NCI-H2107 treated with DMSO at 0.1 percent for 48 hours (cell line): ENCODE measurements around the gene NSUN2.

Experiments used
- DNase-seq: peaks from one replicate; lab custom pipeline; 2025; ENCODE audit not compliant: unreplicated experiment; lab: John Stamatoyannopoulos, UW

NSUN2 gene

DNA sequence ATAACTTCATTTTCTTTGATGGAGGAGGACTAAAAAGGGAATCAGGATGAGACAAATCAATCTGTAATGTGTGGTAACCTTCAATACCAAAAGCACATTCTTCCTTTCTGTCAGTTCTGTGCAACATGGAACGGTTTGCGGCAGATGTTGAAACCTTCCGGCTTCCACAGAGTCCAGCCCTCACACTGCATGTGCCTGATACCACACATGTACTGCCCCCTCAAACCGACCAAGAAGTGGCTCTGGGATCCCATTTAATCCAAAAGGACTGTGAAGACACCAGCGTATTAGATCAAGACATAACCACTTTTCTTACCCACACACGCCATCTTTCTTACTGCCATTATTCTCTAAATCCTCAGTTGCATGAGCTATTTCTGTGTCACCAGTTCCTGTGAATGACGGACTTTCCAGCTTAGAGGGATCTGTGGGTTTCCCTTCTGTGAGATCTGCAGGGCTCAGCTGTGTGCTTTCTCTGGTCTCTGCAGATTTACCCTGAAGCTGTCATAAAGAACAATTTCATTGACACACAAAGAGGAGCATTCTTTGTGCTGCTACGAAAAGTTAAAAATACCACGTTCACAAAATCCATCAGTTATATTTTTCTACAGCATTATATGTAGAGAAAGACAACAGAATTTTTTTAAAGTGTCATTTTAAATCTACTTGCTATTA, 25.8 kb downstream of the NSUN2 start:
- no peak for DNase-seq

DNA sequence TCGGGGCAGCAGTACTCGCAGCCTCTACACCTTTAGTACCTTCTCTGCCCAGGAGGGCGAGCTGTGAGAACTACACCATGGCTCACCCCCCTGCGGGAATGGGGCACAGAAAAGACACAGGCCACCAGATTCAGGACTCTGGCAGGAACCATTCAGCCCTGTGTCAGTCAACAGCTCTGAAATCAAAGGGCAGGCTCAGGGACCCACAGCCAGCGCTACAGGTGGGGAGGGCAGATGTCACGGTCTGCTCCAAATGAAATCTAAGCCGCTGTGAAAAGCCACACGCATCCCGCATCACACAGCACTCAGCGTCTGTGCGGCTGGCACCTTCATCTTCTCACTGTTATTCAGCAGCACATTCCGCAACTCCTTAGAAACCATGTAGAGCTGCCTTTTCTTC, 27.9 kb downstream of the NSUN2 start:
- no peak for DNase-seq

DNA sequence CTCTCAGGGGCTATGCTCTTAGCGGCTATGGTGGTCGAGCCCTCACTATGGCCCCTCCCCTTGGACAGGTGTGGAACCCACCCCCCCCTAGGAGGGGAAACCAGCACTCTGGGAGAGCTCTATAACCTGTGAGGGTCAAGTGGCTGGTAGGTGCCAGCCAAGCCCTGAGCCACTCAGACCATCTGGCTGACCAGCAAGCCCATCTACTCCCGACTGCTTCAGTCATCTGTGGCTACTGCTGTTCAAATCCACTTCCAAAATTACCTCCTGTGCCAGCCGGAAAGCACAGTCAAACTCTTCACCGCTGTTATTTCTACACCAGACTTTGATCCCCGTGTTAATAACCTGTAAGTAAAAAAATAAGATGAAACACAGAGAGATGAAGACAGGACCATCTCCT, 28.5 kb downstream of the NSUN2 start:
- DNase-seq = no peak

DNA sequence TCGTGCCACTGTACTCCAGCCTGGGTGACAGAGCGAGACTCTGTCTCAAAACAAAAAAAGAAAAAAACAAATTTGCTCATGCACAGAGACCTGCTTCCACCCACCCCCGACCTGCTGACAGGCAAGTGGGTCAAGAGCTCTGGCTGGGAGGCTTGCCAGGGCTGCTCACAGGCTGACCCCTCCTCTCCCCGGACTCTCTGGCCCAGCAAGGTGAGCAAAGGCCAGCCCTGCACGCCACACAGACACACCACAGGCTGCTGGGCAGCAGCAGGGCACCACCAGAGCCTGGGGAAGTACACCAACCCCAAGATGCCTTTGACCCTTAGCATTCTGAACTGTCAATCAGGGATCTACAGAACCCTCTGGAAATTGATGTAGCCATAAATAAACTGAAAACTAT, 29.2 kb downstream of the NSUN2 start:
- no peak for DNase-seq

DNA sequence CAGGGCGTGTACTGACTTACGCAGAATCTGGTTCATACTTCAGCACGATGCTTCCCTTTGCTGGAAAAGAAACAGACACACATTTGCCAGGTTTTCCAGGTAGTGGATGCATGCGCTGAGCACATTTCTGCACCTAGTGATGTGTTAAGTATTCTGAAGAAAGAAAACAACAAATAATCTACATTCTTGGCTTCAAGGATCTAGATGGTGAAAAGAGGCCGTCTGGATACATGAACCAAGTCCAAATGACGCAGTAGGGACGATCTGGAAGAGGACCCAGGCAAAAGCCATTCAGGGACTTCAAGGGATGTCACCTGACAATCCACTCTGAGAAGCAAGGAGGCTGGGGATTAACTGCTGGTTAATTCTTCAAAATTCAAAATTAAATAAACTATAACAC, 30.4 kb downstream of the NSUN2 start:
- no peak for DNase-seq

DNA sequence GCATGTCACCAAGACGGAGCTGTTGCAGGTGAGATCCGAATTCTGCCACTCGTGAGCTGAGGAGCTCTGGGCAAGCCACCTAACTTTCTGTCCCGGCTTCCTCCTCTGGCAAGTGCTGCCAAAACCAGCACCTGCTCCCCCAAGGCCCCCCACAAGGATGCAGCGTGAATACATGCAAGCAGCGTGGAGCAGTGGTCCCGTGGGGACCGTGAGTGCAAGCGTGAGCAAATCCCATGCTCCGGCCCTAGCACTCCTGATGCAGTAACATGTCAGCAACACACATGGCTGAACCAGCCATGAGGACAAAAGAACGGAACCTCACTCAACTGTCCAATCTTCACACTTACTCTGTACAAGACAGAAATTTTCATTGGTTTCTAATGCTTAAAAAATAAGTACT, 31.0 kb downstream of the NSUN2 start:
- no peak for DNase-seq

DNA sequence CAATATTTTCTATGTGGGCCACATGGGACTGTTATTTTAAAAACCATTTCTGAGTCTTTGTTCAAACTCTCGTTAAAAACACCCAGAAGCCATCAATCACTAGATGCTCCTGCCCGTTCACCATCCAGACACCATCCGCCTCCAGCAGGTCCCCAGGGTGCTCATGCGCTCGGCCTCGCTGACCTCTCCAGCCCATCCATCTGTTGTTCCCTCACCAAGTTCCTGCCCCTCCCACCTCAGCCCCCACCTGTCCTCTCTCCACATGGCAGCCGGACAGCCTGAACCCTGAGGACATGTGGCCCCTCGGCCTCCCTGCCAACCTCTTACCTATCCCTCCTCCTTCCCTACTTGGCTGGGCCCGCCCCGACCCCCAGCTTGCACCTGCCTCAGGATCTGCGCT, 31.6 kb downstream of the NSUN2 start:
- no peak for DNase-seq

DNA sequence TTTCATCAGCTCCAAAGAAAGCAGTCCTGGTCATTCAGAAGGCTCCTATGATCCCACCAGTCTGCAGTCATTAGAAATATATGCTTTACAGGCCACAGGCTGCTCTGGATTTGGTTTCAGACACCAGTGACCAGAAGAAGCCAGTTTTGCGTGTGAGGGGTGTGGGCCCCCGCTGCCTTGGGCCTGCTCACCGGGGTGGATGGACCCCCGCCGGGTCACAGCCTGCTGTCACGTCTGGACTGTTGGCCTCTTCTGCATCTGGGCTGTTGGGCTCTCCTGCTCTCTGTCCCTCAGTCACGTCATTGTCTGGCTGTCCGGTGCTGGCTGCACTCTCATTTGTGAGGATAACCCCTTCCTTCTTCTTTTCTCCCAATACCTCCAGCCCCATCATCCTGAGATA, 33.1 kb downstream of the NSUN2 start:
- no peak for DNase-seq

DNA sequence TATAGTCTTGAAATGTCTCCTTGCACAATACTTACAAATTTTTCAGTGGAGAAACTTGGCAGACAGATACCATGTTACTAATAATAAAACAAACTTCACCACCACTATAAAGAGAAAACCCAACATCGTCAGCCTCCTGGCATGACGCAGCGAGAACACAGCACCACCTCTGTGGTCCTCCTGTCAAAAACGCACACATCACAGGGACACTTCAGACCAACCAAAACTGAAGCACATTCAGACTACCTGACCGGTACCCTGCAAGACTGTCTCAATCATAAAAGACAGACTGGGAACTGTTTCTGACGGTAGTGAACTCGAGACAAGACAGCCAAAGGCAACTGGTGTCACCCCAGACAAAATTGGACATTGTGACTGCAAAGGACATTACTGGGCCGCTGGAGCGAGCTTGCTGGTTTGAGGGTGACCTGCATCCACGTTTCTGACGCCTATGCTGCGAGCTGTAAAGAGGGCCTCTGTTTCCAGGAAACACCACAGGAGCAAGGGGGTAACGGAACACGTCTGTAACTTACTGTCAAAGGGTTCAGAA, 34.4 kb downstream of the NSUN2 start:
- DNase-seq = no peak

DNA sequence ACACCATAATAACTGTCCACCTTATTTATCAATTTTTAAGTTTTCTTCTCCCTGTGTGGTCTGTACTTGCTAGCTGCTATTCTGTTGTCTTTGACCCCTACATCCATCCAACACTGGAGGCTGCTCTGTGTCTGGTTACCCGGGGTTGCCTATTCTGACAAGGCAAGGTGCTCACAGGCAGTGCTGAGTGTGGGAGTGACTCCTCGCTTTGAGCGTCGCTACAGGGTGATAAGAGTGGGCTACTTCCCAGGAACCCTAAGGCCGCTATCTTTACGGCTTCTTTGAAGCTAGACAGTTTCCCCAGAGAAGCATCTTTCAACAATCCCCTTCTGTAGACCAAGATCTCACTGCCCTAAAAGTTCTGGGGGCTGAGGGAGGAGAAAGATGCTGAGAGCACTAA, 35.3 kb downstream of the NSUN2 start:
- no peak for DNase-seq

DNA sequence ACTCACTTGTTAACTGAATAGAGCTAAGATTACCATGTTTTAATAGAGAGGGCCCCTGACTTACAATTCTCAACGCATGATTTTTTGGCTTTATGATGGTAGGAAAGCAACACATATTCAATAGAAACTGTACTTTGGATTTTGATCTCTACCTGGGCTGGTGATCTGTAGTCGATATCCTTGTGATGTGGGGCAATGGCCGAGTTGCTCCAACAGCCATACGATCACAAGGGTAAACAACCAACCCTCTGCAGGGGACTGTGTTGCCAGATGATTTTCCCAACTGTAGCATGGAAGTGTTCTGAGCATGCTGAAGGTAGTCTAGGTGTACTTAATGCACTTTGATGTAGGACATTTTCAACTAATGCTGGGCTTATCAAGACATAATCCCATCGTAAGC, 36.5 kb downstream of the NSUN2 start:
- DNase-seq = no peak

DNA sequence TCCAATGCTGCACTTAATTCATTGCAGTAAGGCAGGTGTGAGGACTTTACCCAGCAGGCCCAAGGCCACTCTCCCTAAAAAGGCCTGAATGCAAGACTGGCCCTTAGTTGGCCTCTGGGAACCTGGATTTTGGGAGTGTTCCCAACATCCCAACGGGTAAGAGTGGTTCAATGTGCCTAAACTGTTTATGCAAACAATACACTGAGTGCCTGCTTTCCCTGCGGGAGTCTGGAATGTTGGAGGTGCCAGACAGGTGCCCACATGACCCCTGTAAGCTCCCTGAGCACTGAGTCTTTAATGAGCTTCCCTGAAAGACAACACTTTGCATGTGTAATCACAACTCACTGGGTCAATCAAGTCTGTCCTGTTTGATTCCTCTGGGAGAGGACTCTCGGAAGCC, 37.4 kb downstream of the NSUN2 start:
- DNase-seq = peak; percentile 60

DNA sequence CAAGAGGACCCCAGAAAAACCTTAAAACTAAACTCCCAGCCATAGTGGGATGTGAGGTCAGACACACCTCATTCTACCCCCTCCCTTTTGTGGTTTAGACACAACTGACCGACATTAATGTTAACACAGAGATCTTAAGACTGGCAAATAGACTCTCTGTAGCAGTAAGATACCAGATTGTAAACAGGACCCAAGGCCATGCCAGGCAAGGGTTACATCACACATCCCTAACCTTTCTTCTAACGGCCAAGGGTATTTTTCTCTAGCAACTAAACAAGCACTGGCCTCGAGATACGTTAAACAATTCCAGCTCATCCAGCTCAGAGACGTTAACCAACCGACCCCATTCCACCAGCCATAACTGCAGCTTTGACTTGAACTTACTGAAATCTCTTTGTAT, 38.8 kb downstream of the NSUN2 start:
- DNase-seq = no peak

DNA sequence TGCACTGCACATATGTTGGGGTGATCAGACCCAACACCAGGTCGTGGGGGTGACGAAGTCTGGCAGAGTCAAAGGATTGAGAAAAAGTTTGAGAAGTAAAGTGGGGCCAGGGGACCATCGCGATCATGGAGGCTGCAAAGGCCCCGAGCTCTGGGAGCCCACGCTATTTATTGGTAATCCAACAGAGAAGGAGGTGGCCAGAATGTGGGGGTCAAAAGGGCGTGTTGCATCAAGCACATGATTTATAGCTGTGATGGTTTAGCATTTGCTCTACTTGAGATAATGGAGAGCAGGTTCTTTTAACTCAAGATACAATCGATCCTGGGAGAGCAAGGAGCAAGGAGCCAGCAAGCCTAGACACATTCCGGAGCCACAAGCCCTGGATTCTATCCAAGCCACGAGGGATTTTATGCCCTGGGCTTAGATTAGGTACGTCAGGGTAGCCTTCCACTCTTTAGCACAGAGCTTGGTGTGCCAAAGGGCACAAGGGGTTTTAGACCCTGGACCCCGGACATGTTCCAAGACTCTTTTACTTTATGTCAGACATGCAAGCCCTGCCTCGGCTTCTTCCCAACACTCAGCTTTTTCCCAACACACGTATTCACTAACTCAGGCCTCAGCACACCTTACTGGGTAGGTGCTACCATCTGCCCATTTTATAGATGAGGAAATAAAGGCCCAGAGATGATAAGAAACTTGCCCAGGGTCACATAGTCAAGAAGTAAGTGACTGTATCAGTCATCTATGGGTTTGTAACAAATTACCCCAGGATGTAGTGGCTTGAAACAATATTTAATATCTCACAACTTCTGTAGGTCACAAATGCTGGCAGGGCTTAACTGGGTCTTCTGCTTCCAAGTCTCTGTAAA, 39.5 kb downstream of the NSUN2 start:
- no peak for DNase-seq

DNA sequence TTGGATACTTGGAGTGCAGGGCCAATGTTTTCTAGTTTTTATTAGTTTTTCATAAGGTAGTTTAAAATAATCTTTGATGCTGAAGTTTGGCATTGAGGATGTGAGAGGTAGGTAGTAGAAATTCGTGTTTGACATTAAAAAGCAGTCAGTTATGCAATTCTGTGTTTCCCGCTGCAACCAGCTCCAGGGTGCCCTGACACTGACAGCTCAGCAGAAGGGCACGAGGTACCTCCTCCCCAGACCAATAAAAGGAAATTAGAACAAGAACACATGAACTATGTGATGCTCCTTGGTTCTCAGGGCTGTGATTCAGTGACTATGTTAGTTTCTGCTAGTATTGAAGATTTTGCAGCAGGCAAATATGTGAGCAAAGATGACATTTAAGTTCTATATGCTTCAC, 40.2 kb downstream of the NSUN2 start:
- DNase-seq = no peak

DNA sequence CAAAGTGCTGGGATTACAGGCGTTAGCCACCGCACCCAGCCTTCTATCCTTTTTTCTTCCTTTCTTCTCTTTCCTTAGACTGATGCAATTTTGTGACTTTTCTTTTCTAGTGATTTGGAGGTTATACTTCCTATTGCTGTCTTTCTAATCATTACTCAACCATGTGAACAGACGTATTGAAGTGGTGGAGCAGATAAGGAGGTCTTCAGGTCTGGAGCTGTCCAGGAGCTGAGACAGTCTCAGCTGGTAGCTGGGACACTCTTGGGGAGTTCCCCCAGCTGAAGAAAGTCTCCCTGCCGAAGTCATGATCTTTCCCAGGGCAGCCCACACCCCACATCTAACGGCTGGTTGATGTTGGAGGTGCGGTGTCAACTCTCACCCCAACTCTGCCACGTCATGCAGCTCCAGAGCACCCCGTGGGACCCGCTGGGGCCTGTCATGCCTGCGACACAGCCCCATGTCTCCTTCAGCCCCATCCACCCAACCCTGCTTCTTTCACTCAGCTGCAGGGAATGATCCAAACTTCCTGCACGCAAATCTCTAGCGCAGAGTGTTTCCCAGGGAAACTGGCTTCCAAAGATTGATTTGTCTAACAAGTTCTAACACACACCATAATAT, 41.1 kb downstream of the NSUN2 start:
- DNase-seq = no peak

DNA sequence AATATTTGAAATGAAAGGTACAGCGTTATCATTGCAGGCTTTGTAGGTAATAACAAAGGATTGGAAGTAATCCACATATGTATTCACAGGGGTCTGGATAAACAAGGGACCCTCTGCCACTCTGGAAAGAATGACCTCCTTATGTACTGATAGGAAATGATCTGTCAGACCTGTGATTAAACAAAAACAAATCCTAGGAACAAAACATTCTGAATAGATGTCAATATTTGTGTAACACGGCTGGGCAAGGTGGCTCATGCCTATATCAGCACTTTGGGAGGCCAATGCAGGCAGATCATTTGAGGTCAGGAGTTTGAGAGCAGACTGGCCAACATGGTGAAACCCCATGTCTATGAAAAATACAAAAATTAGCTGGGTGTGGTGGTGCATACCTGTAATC, 42.3 kb downstream of the NSUN2 start:
- no peak for DNase-seq

DNA sequence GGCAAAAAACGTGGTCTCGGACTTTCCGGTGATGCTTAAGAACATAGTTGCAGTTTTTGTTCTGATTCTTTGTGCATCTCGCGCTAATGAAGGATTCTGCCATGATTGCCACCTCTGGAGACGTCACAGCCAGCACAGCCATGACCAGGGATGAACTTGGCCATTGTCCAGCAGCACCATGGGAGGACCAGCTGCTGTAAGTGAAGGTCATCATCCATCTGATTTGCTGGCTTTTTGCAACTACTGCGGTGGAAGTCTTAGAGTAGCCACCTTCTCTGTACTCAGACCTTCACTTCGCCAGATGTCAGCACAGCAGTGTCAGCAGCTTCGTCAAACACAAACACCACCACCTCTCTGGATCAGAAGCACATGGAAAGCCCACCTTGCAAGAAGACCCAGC, 45.7 kb downstream of the NSUN2 start:
- DNase-seq = no peak

DNA sequence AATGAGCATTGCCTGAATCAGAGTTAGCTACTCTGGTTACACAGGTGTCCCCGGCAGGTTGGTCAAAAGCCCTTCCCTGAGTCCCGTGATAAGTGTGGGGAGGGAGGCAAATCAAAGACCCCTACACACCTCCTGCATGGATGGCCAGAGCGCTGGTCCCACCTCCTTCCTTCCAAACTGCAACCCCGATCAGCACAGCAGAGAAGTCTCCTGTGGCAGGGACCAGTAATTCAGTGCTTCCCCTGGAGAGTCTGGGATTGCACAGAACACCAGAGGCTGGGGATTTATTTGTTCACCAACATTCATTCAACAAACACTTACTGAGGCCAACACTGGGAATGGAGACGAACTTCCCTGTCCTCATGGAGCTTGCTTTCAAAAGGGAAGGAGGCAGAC, 46.2 kb downstream of the NSUN2 start:
- no peak for DNase-seq

DNA sequence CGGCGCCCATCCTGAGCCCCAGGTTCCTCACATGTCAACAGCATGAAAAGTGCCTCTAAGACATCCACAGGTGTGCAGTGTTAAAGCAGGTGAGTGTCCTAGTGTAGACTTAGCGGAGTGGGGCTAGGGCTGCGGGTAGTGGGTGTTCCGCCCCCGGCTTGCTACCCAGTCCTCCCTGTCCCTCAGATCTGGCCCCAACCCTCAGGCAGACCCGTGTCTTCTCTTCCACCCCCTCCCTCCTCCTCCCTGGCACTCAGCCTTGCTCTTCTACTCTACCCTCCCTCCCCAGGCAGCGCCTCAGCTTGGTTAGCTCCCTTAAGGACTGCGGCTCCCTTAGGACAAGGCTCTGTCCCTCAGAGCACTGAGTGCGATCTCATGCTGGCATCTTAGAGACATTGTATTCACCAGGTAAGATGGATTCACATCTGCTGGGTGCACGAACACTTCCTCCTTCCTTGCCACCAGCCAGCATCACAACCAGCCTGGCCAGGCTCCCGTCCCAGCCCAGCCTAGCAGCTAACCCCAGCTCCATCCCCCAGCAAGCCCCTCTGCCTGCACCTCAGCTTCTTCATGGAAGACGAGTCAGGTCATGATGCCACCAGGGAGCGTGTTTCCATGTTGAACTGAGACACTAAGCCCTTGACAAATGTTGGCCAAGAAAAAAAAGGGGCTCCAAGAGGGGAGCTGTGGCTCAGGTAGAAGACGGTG, 46.8 kb downstream of the NSUN2 start:
- DNase-seq = no peak

DNA sequence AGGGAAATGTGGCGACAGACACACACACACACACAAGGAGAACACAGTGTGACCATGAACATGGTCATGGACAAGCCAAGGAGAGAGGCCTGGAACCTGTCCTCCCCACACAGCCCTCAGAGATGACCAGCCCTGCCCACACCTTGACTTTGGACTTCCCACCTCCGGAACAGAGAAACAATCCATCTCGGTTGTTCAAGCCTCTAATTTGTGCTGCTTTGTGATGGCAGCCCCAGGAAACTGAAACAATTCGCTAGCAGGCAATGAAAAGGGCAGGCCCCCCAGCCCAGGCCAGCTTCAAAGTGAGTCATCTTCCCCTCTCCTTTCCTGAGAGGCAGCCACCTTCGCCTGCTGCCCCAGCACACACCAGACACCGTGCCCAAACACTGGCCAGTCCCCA, 47.7 kb downstream of the NSUN2 start:
- no peak for DNase-seq
